COR-L47 (cell line): Measurements from ENCODE around the gene PGGHG.
"Not testable (repeated sequence)": the region's sequence is repeated elsewhere in the genome, so short reads cannot be mapped to it uniquely, and the experiment has no call there.

Experiments
- DNase-seq: peaks from one replicate; lab custom pipeline; 2025; lab: John Stamatoyannopoulos, UW

PGGHG gene

DNA sequence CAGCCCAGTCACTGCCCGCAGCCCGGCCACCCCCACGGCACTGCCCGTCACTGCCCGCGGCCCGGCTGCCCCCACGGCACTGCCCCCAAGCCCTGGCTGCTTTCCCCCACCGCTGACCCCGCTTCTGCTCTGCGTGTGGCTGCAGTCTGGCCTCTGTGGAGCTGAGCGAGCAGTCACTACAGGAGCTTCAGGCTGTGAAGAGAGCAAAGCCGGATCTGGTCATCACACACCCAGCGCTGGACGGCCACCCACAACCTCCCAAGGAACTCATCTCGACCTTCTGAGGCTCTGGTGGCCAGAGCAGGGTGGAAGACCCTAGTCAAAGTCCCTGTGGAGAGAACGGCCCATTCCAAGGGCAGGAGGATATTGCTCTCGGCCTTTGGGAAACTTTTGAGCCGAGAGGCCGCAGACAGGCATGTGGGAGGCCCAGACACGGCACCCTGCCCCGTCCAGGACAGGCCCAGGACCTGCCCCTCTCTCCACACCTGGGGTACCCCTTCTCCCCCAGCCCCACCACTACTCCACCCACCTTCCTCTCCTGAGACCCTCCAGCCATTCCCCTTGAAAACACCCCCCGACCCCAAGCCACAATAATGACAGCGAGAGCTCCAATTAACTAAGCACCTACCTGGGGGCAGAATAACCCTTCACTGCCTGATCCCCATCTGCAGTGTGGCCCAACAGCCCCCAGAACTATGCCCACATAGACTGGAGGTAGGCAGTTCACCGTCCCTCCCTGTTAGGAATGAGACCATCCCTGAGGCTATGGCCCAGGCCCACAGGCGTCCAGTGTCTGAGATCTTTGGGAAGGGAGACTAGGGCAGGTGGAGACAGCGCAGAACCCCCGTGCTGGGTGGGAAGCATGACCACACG lies 3.7 kb upstream of the PGGHG start:
- DNase-seq: no peak

- no peak for DNase-seq
Measured at GRCh38 chr11:285894-286220, 3.1 kb upstream of the PGGHG start.

- not testable (repeated sequence) for DNase-seq
Measured at GRCh38 chr11:286977-287820, 1.7 kb upstream of the PGGHG start.

GRCh38 chr11:287821-288477 lies 977 bp upstream of the PGGHG start:
- no peak for DNase-seq

DNA sequence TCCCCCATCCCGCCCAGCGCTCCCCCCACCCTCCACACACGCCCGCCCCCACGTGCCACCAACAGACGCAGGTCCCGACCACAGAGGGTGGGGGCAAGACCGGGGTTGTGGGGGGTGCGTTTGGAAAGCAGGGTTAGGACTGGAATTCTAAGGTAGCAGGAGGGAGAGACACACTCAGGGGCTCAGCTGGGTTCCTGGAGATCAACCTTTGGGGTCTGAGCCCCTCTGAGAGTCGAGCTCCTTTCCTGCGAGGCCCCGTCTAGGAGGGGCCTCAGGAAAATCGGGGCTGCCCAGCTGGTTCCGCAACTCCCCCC lies 429 bp downstream of the PGGHG start:
- DNase-seq: no peak

- no peak for DNase-seq
Measured at GRCh38 chr11:289712-290620, 1.0 kb downstream of the PGGHG start.

DNA sequence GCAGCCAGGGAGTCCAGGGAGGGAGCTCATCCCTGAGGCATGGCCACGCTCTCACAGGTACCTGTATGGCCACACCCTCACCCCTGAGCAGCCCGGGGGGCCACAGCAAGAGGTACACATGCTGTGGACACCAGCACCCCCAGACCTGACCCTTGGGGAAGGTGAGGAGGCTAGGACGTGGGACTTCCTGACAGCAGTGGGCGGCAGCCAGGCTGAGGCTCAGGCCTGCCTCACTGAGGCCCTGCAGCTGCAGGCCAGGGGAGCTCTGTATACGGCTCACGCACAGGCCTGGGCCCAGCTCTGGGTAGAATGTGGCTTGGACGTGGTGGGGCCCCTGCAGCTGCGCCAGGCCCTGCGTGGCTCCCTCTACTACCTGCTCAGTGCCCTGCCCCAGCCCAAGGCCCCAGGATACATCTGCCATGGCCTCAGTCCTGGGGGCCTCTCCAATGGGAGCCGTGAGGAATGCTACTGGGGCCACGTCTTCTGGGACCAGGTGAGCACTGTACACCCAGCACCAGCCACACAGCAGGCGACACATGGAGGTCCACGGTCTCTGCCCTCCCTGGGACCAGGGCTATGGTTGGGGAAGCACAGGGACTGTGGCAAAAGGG lies 1.8 kb downstream of the PGGHG start:
- DNase-seq: no peak

GRCh38 chr11:291281-292210 lies 2.6 kb downstream of the PGGHG start:
- DNase-seq: no peak

DNA sequence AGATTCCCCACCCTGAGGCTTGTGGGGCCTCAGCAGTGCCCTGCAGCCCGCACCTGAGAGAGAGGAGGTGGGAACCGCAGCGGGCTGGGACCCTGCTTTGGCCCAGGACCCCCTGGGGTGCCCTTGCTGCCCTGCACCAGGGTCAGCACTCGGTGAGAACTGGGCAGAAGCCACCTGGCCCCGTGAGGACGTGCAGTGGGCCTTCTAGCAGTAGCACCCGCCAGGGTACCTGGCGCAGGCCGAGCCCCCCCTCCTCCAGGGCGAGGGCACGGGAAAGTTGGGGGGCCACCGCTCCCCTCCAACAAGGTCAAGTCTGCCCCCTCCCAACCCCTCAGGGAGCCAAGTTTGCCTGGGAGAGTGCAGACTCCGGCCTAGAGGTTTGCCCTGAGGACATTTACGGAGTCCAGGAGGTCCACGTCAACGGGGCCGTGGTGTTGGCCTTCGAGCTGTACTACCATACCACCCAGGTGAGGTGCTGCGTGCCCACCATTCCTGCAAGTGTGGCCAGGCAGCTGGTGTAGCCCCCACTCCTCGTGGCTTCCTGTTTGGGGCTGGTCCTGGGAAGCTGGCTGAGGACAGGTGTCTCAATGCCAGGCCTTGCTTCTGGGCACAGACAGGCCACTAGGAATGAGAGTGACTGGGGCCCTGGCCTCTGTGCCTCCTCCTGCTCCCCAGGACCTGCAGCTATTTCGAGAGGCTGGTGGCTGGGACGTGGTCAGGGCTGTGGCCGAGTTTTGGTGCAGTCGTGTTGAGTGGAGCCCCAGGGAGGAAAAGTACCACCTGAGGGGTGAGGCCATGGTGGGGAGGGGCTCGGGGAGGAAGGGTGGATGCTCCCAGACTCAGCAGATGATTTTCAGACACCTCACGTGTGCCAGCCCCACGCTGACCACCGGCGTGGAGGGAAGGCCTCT lies 3.5 kb downstream of the PGGHG start:
- DNase-seq: no peak

- no peak for DNase-seq
Measured at GRCh38 chr11:293271-293851, 4.4 kb downstream of the PGGHG start.

- no peak for DNase-seq
Measured at GRCh38 chr11:293852-294661, 5.1 kb downstream of the PGGHG start.

GRCh38 chr11:294780-295179 lies 5.9 kb downstream of the PGGHG start:
- DNase-seq: no peak

DNA sequence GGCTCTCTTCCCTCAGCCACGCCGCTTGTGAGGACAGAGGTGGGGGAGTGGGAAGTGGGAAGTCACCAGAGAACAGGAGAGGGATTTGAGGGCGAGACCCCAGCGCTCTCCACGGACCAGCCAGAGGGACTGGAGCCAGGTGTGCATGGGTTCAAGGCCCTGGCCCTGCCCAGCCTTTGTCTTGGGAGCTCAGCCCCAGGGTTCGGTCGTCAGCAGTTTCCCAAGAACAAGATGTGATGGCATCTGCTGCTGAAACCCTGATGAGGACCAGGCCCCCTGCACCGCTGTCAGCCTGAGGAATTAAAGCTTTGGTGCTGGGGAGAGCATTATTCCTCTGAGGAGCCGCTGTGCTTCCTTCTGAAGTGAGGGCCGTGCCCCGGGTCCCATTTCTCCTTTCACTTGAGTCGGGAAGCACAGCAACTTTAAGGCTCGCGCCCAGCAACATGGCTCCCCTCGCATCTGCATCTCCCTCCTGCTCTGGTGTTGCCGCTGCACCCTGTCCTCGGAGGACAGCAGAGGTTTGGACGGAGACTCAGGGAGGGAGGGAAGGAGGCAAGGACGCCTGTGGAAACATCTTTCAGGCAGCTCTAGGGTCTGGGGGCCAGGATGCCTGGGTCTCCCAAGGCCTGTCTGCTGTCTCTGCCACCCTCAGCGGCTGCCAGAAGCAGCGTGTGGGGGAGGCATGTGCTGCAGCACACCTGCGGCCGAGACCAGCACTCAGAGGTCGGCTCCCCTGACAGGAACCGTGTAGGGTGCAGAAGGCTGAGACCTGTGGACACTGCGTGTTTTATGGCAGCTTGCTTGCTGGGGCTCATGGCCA lies 6.6 kb downstream of the PGGHG start:
- no peak for DNase-seq

DNA sequence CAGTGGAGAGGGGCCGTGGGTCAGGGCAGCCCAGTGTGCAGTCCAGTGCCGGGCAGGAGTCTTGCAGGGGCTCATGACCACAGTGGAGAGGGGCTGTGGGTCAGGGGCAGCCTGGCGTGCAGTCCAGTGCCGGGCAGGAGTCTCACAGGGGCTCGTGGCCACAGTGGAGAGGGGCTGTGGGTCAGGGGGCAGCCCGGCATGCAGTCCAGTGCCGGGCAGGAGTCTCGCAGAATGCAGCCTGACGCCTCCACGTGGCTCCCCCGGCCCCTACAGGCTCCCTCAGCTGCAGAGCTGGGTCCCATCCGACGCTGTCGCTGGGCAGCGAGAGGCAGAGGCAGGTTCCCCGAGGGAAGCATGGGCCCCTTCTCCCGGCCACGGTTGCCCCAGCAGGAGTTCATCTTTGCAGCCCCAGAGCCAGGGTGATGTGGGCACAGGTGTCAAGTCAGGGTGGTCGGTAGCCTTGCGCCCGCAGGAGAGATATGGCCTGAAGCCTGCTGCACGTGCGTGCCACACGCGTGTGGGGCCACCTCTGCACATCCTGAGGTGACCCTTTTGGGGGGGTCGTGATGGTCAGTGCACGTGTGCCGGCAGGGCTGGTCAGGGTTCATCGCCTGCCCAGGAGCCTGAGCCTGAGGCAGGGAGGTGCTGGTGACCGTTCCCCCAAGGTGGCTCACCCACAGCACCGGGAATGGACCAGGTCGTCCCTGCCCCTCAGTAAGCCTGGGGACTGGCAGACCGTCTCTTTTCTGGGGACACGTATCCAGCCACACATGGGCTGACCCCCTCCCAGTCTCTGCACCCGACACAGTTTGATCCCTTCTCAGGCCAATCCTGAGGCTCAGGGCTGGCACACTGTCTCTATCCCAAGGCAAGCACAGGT lies 7.5 kb downstream of the PGGHG start:
- DNase-seq: no peak

GRCh38 chr11:297051-297585 lies 8.2 kb downstream of the PGGHG start:
- DNase-seq: no peak
